ENCODE measurements around the gene CTSA. TPM values are rescaled to one million over a fixed set of nuclear protein-coding genes. Genes with fewer than 3 reads are reported as not detected.

The CTSA gene
- total and polyA plus RNA-seq, 9 of the 15 experiments (the other 6 are each of a cell fraction or from before 2014, with no cell fraction given): 8.8 to 61.7 (median 28.3) TPM

DNA sequence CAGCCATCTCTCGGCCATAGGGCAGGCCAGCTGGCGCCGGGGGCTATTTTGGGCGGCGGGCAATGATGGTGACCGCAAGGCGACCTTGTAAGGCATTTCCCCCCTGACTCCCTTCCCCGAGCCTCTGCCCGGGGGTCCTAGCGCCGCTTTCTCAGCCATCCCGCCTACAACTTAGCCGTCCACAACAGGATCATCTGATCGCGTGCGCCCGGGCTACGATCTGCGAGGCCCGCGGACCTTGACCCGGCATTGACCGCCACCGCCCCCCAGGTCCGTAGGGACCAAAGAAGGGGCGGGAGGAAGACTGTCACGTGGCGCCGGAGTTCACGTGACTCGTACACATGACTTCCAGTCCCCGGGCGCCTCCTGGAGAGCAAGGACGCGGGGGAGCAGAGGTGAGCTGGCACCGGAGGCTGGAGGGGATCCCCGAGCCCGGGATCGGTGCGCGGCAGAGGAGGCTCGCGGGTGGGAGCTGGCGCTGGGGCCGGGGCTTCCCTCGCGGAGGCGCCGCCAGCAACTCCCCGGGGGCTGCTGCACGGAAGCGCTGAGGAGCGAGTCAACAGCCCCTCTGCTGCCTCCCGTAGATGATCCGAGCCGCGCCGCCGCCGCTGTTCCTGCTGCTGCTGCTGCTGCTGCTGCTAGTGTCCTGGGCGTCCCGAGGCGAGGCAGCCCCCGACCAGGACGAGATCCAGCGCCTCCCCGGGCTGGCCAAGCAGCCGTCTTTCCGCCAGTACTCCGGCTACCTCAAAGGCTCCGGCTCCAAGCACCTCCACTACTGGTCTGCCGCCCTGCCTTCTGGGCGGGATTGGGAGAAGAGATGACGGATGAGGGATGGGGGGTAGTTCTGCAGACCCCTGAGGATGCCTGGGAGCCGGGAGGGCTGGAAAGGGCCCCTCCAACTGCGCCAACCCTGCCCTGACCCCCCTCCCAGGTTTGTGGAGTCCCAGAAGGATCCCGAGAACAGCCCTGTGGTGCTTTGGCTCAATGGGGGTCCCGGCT lies at the start of gene CTSA, which contains the start of gene NEURL2 (continued):
- TF ChIP-seq, protein P1, sequence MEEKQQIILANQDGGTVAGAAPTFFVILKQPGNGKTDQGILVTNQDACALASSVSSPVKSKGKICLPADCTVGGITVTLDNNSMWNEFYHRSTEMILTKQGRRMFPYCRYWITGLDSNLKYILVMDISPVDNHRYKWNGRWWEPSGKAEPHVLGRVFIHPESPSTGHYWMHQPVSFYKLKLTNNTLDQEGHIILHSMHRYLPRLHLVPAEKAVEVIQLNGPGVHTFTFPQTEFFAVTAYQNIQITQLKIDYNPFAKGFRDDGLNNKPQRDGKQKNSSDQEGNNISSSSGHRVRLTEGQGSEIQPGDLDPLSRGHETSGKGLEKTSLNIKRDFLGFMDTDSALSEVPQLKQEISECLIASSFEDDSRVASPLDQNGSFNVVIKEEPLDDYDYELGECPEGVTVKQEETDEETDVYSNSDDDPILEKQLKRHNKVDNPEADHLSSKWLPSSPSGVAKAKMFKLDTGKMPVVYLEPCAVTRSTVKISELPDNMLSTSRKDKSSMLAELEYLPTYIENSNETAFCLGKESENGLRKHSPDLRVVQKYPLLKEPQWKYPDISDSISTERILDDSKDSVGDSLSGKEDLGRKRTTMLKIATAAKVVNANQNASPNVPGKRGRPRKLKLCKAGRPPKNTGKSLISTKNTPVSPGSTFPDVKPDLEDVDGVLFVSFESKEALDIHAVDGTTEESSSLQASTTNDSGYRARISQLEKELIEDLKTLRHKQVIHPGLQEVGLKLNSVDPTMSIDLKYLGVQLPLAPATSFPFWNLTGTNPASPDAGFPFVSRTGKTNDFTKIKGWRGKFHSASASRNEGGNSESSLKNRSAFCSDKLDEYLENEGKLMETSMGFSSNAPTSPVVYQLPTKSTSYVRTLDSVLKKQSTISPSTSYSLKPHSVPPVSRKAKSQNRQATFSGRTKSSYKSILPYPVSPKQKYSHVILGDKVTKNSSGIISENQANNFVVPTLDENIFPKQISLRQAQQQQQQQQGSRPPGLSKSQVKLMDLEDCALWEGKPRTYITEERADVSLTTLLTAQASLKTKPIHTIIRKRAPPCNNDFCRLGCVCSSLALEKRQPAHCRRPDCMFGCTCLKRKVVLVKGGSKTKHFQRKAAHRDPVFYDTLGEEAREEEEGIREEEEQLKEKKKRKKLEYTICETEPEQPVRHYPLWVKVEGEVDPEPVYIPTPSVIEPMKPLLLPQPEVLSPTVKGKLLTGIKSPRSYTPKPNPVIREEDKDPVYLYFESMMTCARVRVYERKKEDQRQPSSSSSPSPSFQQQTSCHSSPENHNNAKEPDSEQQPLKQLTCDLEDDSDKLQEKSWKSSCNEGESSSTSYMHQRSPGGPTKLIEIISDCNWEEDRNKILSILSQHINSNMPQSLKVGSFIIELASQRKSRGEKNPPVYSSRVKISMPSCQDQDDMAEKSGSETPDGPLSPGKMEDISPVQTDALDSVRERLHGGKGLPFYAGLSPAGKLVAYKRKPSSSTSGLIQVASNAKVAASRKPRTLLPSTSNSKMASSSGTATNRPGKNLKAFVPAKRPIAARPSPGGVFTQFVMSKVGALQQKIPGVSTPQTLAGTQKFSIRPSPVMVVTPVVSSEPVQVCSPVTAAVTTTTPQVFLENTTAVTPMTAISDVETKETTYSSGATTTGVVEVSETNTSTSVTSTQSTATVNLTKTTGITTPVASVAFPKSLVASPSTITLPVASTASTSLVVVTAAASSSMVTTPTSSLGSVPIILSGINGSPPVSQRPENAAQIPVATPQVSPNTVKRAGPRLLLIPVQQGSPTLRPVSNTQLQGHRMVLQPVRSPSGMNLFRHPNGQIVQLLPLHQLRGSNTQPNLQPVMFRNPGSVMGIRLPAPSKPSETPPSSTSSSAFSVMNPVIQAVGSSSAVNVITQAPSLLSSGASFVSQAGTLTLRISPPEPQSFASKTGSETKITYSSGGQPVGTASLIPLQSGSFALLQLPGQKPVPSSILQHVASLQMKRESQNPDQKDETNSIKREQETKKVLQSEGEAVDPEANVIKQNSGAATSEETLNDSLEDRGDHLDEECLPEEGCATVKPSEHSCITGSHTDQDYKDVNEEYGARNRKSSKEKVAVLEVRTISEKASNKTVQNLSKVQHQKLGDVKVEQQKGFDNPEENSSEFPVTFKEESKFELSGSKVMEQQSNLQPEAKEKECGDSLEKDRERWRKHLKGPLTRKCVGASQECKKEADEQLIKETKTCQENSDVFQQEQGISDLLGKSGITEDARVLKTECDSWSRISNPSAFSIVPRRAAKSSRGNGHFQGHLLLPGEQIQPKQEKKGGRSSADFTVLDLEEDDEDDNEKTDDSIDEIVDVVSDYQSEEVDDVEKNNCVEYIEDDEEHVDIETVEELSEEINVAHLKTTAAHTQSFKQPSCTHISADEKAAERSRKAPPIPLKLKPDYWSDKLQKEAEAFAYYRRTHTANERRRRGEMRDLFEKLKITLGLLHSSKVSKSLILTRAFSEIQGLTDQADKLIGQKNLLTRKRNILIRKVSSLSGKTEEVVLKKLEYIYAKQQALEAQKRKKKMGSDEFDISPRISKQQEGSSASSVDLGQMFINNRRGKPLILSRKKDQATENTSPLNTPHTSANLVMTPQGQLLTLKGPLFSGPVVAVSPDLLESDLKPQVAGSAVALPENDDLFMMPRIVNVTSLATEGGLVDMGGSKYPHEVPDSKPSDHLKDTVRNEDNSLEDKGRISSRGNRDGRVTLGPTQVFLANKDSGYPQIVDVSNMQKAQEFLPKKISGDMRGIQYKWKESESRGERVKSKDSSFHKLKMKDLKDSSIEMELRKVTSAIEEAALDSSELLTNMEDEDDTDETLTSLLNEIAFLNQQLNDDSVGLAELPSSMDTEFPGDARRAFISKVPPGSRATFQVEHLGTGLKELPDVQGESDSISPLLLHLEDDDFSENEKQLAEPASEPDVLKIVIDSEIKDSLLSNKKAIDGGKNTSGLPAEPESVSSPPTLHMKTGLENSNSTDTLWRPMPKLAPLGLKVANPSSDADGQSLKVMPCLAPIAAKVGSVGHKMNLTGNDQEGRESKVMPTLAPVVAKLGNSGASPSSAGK (IDR thresholded peaks at IDR 0.05): peak; percentile 93
- TF ChIP-seq, protein P2, sequence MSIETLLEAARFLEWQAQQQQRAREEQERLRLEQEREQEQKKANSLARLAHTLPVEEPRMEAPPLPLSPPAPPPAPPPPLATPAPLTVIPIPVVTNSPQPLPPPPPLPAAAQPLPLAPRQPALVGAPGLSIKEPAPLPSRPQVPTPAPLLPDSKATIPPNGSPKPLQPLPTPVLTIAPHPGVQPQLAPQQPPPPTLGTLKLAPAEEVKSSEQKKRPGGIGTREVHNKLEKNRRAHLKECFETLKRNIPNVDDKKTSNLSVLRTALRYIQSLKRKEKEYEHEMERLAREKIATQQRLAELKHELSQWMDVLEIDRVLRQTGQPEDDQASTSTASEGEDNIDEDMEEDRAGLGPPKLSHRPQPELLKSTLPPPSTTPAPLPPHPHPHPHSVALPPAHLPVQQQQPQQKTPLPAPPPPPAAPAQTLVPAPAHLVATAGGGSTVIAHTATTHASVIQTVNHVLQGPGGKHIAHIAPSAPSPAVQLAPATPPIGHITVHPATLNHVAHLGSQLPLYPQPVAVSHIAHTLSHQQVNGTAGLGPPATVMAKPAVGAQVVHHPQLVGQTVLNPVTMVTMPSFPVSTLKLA (conservative IDR thresholded peaks at IDR 0.05): peak; percentile 95 to 98
- peak; percentile 78 for TF ChIP-seq POLR2A (conservative IDR thresholded peaks at IDR 0.05)
- TF ChIP-seq HDAC8 (tag; IDR thresholded peaks at IDR 0.05): no peak
- TF ChIP-seq RNF2 (IDR thresholded peaks at IDR 0.05): peak; percentile 89
- TF ChIP-seq, protein P3, sequence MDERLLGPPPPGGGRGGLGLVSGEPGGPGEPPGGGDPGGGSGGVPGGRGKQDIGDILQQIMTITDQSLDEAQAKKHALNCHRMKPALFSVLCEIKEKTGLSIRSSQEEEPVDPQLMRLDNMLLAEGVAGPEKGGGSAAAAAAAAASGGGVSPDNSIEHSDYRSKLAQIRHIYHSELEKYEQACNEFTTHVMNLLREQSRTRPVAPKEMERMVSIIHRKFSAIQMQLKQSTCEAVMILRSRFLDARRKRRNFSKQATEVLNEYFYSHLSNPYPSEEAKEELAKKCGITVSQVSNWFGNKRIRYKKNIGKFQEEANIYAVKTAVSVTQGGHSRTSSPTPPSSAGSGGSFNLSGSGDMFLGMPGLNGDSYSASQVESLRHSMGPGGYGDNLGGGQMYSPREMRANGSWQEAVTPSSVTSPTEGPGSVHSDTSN (CRISPR knock-in tag; IDR thresholded peaks at IDR 0.05; ENCODE audit: low read depth): no peak
- TF ChIP-seq, protein P3 (tag; conservative IDR thresholded peaks at IDR 0.05; ENCODE audit: low read depth): no peak
- TF ChIP-seq ATF7 (IDR thresholded peaks at IDR 0.05): peak; percentile 69
- peak; percentile 80 for TF ChIP-seq KLF13 (tag; IDR thresholded peaks at IDR 0.05; ENCODE audit: borderline replicate concordance, low read depth)
- 0 out of 2 replicates have a peak, but pooled peaks have one; percentile 36 for TF ChIP-seq SMAD4 (CRISPR knock-in tag; conservative IDR thresholded peaks at IDR 0.05)
- TF ChIP-seq KLF1 (tag; IDR thresholded peaks at IDR 0.05): no peak

Measured in K562 (cell line).